Ishikawa (cell line): ENCODE data around the gene MARVELD1.

Experiments
- CEBPB ChIP-seq: IDR thresholded peaks from 2 replicates; pipeline ENCODE4 v1.6.1; 2012
- EP300 ChIP-seq: IDR thresholded peaks from 2 replicates; pipeline ENCODE4 v1.6.1; 2012; ENCODE audit warnings: borderline replicate concordance
- TAF1 ChIP-seq: IDR thresholded peaks from 2 replicates; pipeline ENCODE4 v1.6.1; 2012; ENCODE audit warnings: low read depth, mild to moderate bottlenecking
- TEAD4 ChIP-seq: IDR thresholded peaks from 2 replicates; pipeline ENCODE4 v1.6.1; 2012
- YY1 ChIP-seq: IDR thresholded peaks from 2 replicates; pipeline ENCODE4 v1.6.1; 2012; ENCODE audit warnings: low read depth

DNA sequence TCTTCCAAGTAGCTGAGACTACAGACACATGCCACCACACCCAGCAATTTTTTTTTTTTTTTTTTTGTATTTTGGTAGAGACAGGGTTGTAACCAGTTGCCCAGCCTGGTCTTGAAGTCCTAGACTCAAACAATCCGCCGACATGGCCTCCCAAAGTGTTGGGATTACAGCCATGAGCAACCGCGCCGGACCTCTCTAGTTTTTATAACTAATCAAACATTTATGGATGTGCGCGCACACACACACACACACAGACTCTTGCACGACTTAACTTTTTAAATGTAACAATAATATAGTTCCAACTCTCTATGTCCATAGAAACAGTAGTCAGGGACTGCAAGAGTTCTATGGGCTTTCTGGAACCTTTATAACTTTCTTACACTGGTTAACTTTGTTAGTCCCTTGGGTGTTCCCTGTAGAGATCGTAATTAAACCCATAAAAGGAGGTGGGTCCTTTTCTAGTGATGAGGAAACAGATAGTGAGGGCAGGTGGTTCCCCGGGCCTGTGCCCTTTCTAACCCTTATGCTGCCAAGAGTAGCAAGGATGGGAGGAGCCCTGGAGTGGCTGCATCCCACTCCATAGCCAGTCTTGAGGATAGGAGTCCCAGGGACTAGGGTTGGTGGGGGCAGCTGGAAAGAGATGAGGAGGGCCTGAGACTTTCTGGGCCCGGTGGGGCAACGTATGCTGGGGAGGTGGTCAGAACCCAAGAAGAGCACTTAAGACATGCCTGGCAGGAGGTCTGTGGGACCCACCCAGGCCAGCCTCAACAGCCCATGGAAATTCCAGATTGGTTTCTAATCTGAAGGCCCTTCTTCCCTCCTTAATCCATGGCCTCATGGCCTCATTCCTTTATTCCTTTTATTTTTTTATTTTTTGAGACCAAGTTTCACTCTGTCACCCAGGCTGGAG is 8.6 kb downstream of the MARVELD1 start:
- TF ChIP-seq TAF1 (no peak), YY1 (no peak), EP300 (no peak), CEBPB (no peak), TEAD4 (no peak)
